K562 (cell line): ENCODE data around the gene AGBL1. TPM values are rescaled to one million over a fixed set of nuclear protein-coding genes. Genes with fewer than 3 reads are reported as not detected.

Experiments
- ATAC-seq: fragments of 200-7000 bp; cut with Tn5 transposase; 3 replicates; pipeline ENCODE4 v1.9.1; 2020; ENCODE audit warnings: moderate library complexity
- BruUV-seq: library from RNA; stranded (reverse); fragments of 400-500 nt; replicated peaks from 2 replicates; lab custom pipeline; 2021; lab: Mats Ljungman, UMichigan
- CTCF ChIA-PET: fragments of 300-600 bp; formaldehyde crosslinking; extraction: SDS; loops from one replicate; lab custom pipeline; 2021; ENCODE audit warnings: low intra/inter-chr PET ratio; lab: Yijun Ruan, JAX
- POLR2A ChIA-PET: fragments of 300-600, 350-650 bp; sonication (Branson Sonifier 250); formaldehyde crosslinking; extraction: SDS; loops from one replicate; lab custom pipeline; 2021; ENCODE audit warnings: antibody characterized with exemption, inconsistent platforms; lab: Yijun Ruan, JAX
- DNase-seq, 4 experiments: peaks; one replicate each; pipeline versions ENCODE4 v3.0.0 to v3.0.0-alpha.2; 2011 to 2018; ENCODE audit warnings: low spot score in 3 of 4, mixed read lengths in 3 of 4; ENCODE audit errors: extremely low read depth in 1 of 4
- FAIRE-seq: peaks from 2 replicates; lab custom pipeline; 2011; peaks lifted over from hg19 to GRCh38; lab: Jason Lieb, UNC
- H2AFZ ChIP-seq: 2 replicates; pipeline ENCODE4 v1.6.0; 2011; ENCODE audit warnings: low read depth, low read length, control low read depth, inconsistent platforms
- H3K27ac ChIP-seq: fragments of 200-600 bp; 3 replicates; pipeline ENCODE4 v1.8.0; 2011; ENCODE audit warnings: low read depth, mild to moderate bottlenecking, control low read depth, inconsistent platforms, low read length, moderate library complexity, mixed read lengths; ENCODE audit errors: extremely low read depth
- H3K27me3 ChIP-seq, 2 experiments: fragments of 300-600 bp in 1 of 2; 2 replicates in 1 of 2; 3 replicates in 1 of 2; pipeline versions ENCODE4 v1.6.0 to v1.8.0; 2011; ENCODE audit warnings: inconsistent platforms in 2 of 2, low read length in 2 of 2, mild to moderate bottlenecking in 1 of 2, mixed read lengths in 1 of 2, moderate library complexity in 1 of 2; ENCODE audit not compliant: control insufficient read depth in 2 of 2, insufficient read depth in 2 of 2
- H3K36me3 ChIP-seq: fragments of 300-600 bp; 3 replicates; pipeline ENCODE4 v1.8.0; 2011; ENCODE audit warnings: mild to moderate bottlenecking, low read length, inconsistent platforms; ENCODE audit not compliant: control insufficient read depth, insufficient read depth
- H3K4me1 ChIP-seq, 2 experiments: fragments of 200-600 bp in 1 of 2; replicated peaks in 1 of 2; 2 replicates in 1 of 2; 3 replicates in 1 of 2; pipeline versions ENCODE4 v1.5.1 to v1.8.0; 2011; ENCODE audit warnings: inconsistent platforms in 2 of 2, low read length in 2 of 2, mild to moderate bottlenecking in 1 of 2, mixed read lengths in 1 of 2, moderate library complexity in 1 of 2; ENCODE audit not compliant: control insufficient read depth in 2 of 2, insufficient read depth in 2 of 2
- H3K4me2 ChIP-seq: 2 replicates; pipeline ENCODE4 v1.6.1; 2011; ENCODE audit warnings: low read length, control low read depth, inconsistent platforms, mixed read lengths; ENCODE audit not compliant: insufficient read depth
- H3K4me3 ChIP-seq: fragments of 200-600 bp; sonication (generic), shearing (Covaris generic); 2 replicates; pipeline ENCODE4 v1.5.1; 2016; ENCODE audit warnings: control low read depth, inconsistent platforms
- H3K79me2 ChIP-seq: fragments of 200-600 bp; 3 replicates; pipeline ENCODE4 v1.8.0; 2011; ENCODE audit warnings: low read length, inconsistent platforms; ENCODE audit not compliant: control insufficient read depth, insufficient read depth
- H3K9ac ChIP-seq, 2 experiments: 2 replicates each; pipeline versions ENCODE4 v1.6.0 to v1.6.1; 2011; ENCODE audit warnings: low read depth in 2 of 2, low read length in 2 of 2, control low read depth in 1 of 2, inconsistent platforms in 1 of 2, mild to moderate bottlenecking in 1 of 2, mixed read lengths in 1 of 2; ENCODE audit not compliant: insufficient read depth in 1 of 2
- H3K9me1 ChIP-seq: one replicate; pipeline ENCODE4 v1.6.0; 2011; ENCODE audit warnings: inconsistent platforms, mild to moderate bottlenecking, low read length, moderate library complexity; ENCODE audit not compliant: control insufficient read depth, insufficient read depth
- H3K9me3 ChIP-seq: replicated peaks from 2 replicates; pipeline ENCODE4 v1.5.1; 2011; ENCODE audit warnings: low read depth, low read length, inconsistent platforms; ENCODE audit not compliant: control insufficient read depth, insufficient read depth
- H4K20me1 ChIP-seq: replicated peaks from 2 replicates; pipeline ENCODE4 v1.6.1; 2011; ENCODE audit warnings: low read length, inconsistent platforms, mixed read lengths; ENCODE audit not compliant: control insufficient read depth, insufficient read depth
- BCL6 ChIP-seq: fragments of 250-450 bp; sonication (Bioruptor Pico); IDR thresholded peaks from 2 replicates; pipeline ENCODE4 v1.4.0; 2020
- MCM7 ChIP-seq, 2 experiments: fragments of 450-650 bp; IDR thresholded peaks; 2 replicates each; pipeline ENCODE4 v1.6.1; 2016 to 2018
- RFX7 ChIP-seq: fragments of 250-450 bp; sonication (Bioruptor Pico); IDR thresholded peaks from 2 replicates; pipeline ENCODE4 v1.5.1; 2021; ENCODE audit warnings: mild to moderate bottlenecking
- SP1 ChIP-seq: sonication (generic); formaldehyde crosslinking; IDR thresholded peaks from 2 replicates; pipeline ENCODE4 v1.8.1; 2022; ENCODE audit warnings: mild to moderate bottlenecking, missing genetic modification reagents
- ZBTB34 ChIP-seq: fragments of 250-450 bp; sonication (Bioruptor Pico); IDR thresholded peaks from 2 replicates; pipeline ENCODE4 v1.8.0; 2021; ENCODE audit warnings: mild to moderate bottlenecking, moderate library complexity
- ZBTB5 ChIP-seq: fragments of 450-650 bp; IDR thresholded peaks from 2 replicates; pipeline ENCODE4 v1.6.1; 2017; ENCODE audit warnings: antibody characterized with exemption
- ZNF12 ChIP-seq: sonication (generic); formaldehyde crosslinking; IDR thresholded peaks from 2 replicates; pipeline ENCODE4 v1.4.0; 2020; ENCODE audit warnings: mild to moderate bottlenecking, missing genetic modification reagents
- WGBS: fragments of 100-300 bp; shearing (Covaris generic); methylation state at CpG from one replicate; pipeline ENCODE4 v1.1.6; 2016; ENCODE audit warnings: low coverage, mixed read lengths; ENCODE audit not compliant: insufficient coverage; ENCODE audit errors: missing lambda C conversion rate; 5-methylcytosine and 5-hydroxymethylcytosine counted together
- in situ Hi-C: fragments of 300-500 bp; cut with MboI; formaldehyde crosslinking; loops from 4 replicates; pipeline ENCODE4 v1.15.0; 2018; ENCODE audit warnings: inconsistent platforms, mixed read lengths
- intact Hi-C: fragments of 100-400 bp; cut with micrococcal nuclease; formaldehyde crosslinking; loops from 2 replicates; pipeline ENCODE4 v1.14.2; 2022
- polyA plus RNA-seq, 8 experiments: library from polyadenylated mRNA; depleted of rRNA in 4 of 8; stranded (reverse) in 5 of 8; unstranded in 3 of 8; fragments of >200 nt; fragmentation: Nextera tagmentation in 2 of 8; fragmentation: Illumina TruSeq in 1 of 8; extraction: Ambion mirVana in 2 of 8; extraction: Trizol in 1 of 8; gene quantifications; 2 replicates each; pipeline versions ENCODE4 v1.2.1 to v1.2.3, GENCODE V29; 2011 to 2014; ENCODE audit warnings: inconsistent platforms in 1 of 8, missing spikeins in 1 of 8
- total RNA-seq, 7 experiments: library from RNA; depleted of rRNA in 6 of 7; stranded (reverse); fragments of >200 nt in 6 of 7; fragmentation: Illumina TruSeq in 2 of 7; extraction: Trizol in 2 of 7; gene quantifications; 2 replicates each; pipeline versions ENCODE4 v1.2.1 to v1.2.3, GENCODE V29; 2011 to 2021; ENCODE audit warnings: low replicate concordance in 1 of 7

The AGBL1 gene
- total and polyA plus RNA-seq, 9 of the 15 experiments (the other 6 are each of a cell fraction or from before 2014, with no cell fraction given) = not detected

- DNase-seq (no peak), ATAC-seq (no peak), FAIRE-seq (no peak)
- in situ Hi-C loops (no loop called here), intact Hi-C loops (no loop called here)
- TF ChIP-seq RFX7 = no peak
- TF ChIP-seq ZNF12 (CRISPR knock-in tag) = no peak
- no peak for TF ChIP-seq MCM7 (IDR thresholded peaks at IDR 0.05)
- no peak for TF ChIP-seq SP1 (CRISPR knock-in tag)
- TF ChIP-seq ZBTB34 (CRISPR knock-in tag) = no peak
- no peak for TF ChIP-seq BCL6 (CRISPR knock-in tag)
- no peak for TF ChIP-seq ZBTB5
- Histone ChIP-seq H3K27me3 (no peaks in the 10 kb centered on the region), H4K20me1 (no peaks in the 10 kb centered on the region), H3K4me3 (no peak overlapping the region), H2AFZ (no peak overlapping the region), H3K36me3 (no peaks in the 10 kb centered on the region), H3K4me1 (no peaks in the 10 kb centered on the region), H3K79me2 (no peaks in the 10 kb centered on the region), H3K9ac (no peak overlapping the region), H3K9me1 (no peaks in the 10 kb centered on the region), H3K9me3 (no peaks in the 10 kb centered on the region), H3K27ac (no peak overlapping the region), H3K4me2 (no peak overlapping the region)
- ChIA-PET POLR2A (no interaction called here), CTCF (no interaction called here)
- 0% methylated on average over 3 of the region's 3 CpGs for WGBS
- no TSS peak for BruUV-seq
Observed at GRCh38 chr15:86221119-86221518, 141.4 kb downstream of the AGBL1 start.
